ENCODE measurements around the gene NTM.
"Not testable (repeated sequence)": the region's sequence is repeated elsewhere in the genome, so short reads cannot be mapped to it uniquely, and the experiment has no call there.

Gene NTM

GRCh38 chr11:132314911-132315455 is 944.6 kb downstream of the NTM start:
- no peak for DNase-seq

GRCh38 chr11:132315696-132316095 is 945.3 kb downstream of the NTM start:
- no peak for DNase-seq

- no peak for DNase-seq
These were observed 948.2 kb downstream of the NTM start for GRCh38 chr11:132318421-132319157.

- not testable (repeated sequence) for DNase-seq
These were observed 949.0 kb downstream of the NTM start for GRCh38 chr11:132319419-132319818.

GRCh38 chr11:132330515-132330914 is 960.1 kb downstream of the NTM start:
- no peak for DNase-seq

- DNase-seq = no peak
These were observed 962.1 kb downstream of the NTM start for GRCh38 chr11:132332521-132332920.

GRCh38 chr11:132334769-132335280 is 964.4 kb downstream of the NTM start:
- no peak for DNase-seq

GRCh38 chr11:132335311-132335710 is 964.9 kb downstream of the NTM start:
- no peak for DNase-seq

GRCh38 chr11:132336781-132337535 is 966.5 kb downstream of the NTM start:
- no peak for DNase-seq

GRCh38 chr11:132337819-132338416 is 967.5 kb downstream of the NTM start:
- DNase-seq = no peak

- no peak for DNase-seq
These were observed 972.0 kb downstream of the NTM start for GRCh38 chr11:132342408-132342807.

- DNase-seq = no peak
These were observed 973.2 kb downstream of the NTM start for GRCh38 chr11:132343445-132344175.

GRCh38 chr11:132346558-132347148 is 976.2 kb downstream of the NTM start:
- no peak for DNase-seq

- no peak for DNase-seq
These were observed 977.0 kb downstream of the NTM start for GRCh38 chr11:132347156-132348090.

GRCh38 chr11:132349811-132350733 is 979.7 kb downstream of the NTM start:
- no peak for DNase-seq

GRCh38 chr11:132351050-132351449 is 980.6 kb downstream of the NTM start:
- no peak for DNase-seq

- DNase-seq = no peak
These were observed 982.1 kb downstream of the NTM start for GRCh38 chr11:132352497-132352896.

GRCh38 chr11:132353255-132353654 is 982.8 kb downstream of the NTM start:
- DNase-seq = no peak

- DNase-seq = no peak
These were observed 987.6 kb downstream of the NTM start for GRCh38 chr11:132357811-132358572.

Data from activated CD8-positive, alpha-beta memory T cell treated with anti-CD3 and anti-CD28 coated beads, Interleukin-2, amount 50 U/mL, for 48 hours (primary cell).